Measurements from ENCODE around the gene ABLIM2. TPM values are rescaled to one million over a fixed set of nuclear protein-coding genes. Genes with fewer than 3 reads are reported as not detected.
A peak's percentile ranks its signal among the peaks of the same experiment; 100 is the strongest.

Gene ABLIM2
- total and polyA plus RNA-seq, 2 of the 8 experiments (the other 6 are each of a cell fraction or from before 2014, with no cell fraction given), result 2.8 to 3.0 TPM

GRCh38 chr4:7998447-7998846 lies 160.2 kb downstream of the ABLIM2 start:
- TF ChIP-seq TAF7 (optimal IDR thresholded peaks at IDR 0.05; ENCODE audit: borderline replicate concordance, low read depth, low read length) (no peak), CBX8 (IDR thresholded peaks at IDR 0.05; ENCODE audit: borderline replicate concordance, low read depth, low read length) (no peak), TAF1 (IDR thresholded peaks at IDR 0.05; ENCODE audit: low read depth, low read length) (no peak), SAP30 (IDR thresholded peaks at IDR 0.05; ENCODE audit: insufficient read depth, insufficient replicate concordance, low read length) (no peak), ASH2L (IDR thresholded peaks at IDR 0.05; ENCODE audit: low read length) (no peak), SP1 (IDR thresholded peaks at IDR 0.05; ENCODE audit: low read depth, low read length) (no peak), GTF2F1 (IDR thresholded peaks at IDR 0.05; ENCODE audit: borderline replicate concordance, low read depth, low read length) (no peak)
- no peaks in the 10 kb centered on the region for H3K27me3 ChIP-seq (replicated peaks in 1 of 4; ENCODE audit: control insufficient read depth in 3 of 4, extremely low read depth in 1 of 4, insufficient read depth in 3 of 4, low read length in 3 of 4)
- no peak overlapping the region for H3K4ac ChIP-seq (replicated peaks; ENCODE audit: insufficient read length, low read depth, low read length)
- no peak overlapping the region for H4K8ac ChIP-seq (ENCODE audit: extremely low read depth, insufficient read depth, low read length)
- no peaks in the 10 kb centered on the region; a peak in 1 of 4 replicates for H3K9me3 ChIP-seq (ENCODE audit: insufficient read depth in 2 of 2, low read depth in 1 of 2, low read length in 1 of 2)
- no peak overlapping the region for H2AK5ac ChIP-seq (ENCODE audit: low read depth, low read length)
- no peak overlapping the region for H4K5ac ChIP-seq (ENCODE audit: insufficient read length, low read depth, low read length)
- H3K79me1 ChIP-seq (ENCODE audit: low read depth, low read length), result no peaks in the 10 kb centered on the region
- CTCF ChIA-PET (ENCODE audit: partially characterized antibody), result interaction anchor here (2.3 kb wide), 1 partner anchor 10 kb away, joined by 8 read pairs; no protein-coding TSS in a partner anchor
- no peak overlapping the region for H3K14ac ChIP-seq (ENCODE audit: insufficient read length)
- no peak for FAIRE-seq
- H3K27ac ChIP-seq (ENCODE audit: low read depth, low read length), result no peak overlapping the region
- no peak for DNase-seq (ENCODE audit: low read depth in 1 of 2, low spot score in 2 of 2)
- no peak overlapping the region for H3K4me2 ChIP-seq (ENCODE audit: insufficient read depth in 1 of 2, low read depth in 2 of 2, low read length in 2 of 2)
- no peak overlapping the region for H2BK120ac ChIP-seq (replicated peaks; ENCODE audit: low read depth, low read length)
- 0 out of 2 replicates have a peak overlapping the region, but pooled peaks have one; percentile 8 for H2BK5ac ChIP-seq (ENCODE audit: low read depth, low read length)
- no peaks in the 10 kb centered on the region for H3K36me3 ChIP-seq (ENCODE audit: control insufficient read depth in 2 of 4, insufficient read depth in 4 of 4, low read length in 3 of 4)
- no peak overlapping the region for H3K4me3 ChIP-seq (ENCODE audit: extremely low read depth in 1 of 4, insufficient read depth in 2 of 4, low read depth in 3 of 4, low read length in 4 of 4)
- H3K9ac ChIP-seq (replicated peaks in 1 of 4; ENCODE audit: extremely low read depth in 1 of 4, low read depth in 3 of 4, low read length in 3 of 4), result no peak overlapping the region
- H3K23ac ChIP-seq (ENCODE audit: insufficient read length), result no peak overlapping the region
- H2BK15ac ChIP-seq (ENCODE audit: low read length), result no peak overlapping the region
- H3K56ac ChIP-seq (replicated peaks; ENCODE audit: insufficient read length, low read depth, low read length), result no peak overlapping the region
- H2BK12ac ChIP-seq (ENCODE audit: low read depth, low read length), result no peak overlapping the region
- no peaks in the 10 kb centered on the region; a peak in 1 of 7 replicates for H3K4me1 ChIP-seq (replicated peaks in 1 of 4; ENCODE audit: control insufficient read depth in 3 of 4, insufficient read depth in 4 of 4, low read length in 3 of 4)
- H3K18ac ChIP-seq (ENCODE audit: extremely low read depth, low read length), result no peak overlapping the region
- no peak overlapping the region for H2AFZ ChIP-seq (ENCODE audit: low read length)
- no peak overlapping the region for H2BK20ac ChIP-seq (ENCODE audit: low read length)
- H4K20me1 ChIP-seq (replicated peaks in 1 of 2; ENCODE audit: control insufficient read depth in 1 of 2, insufficient read depth in 2 of 2, low read length in 2 of 2), result no peaks in the 10 kb centered on the region
- WGBS, 2 experiments (ENCODE audit: extremely low coverage in 1 of 2, insufficient coverage in 1 of 2, insufficient read length in 1 of 2, insufficient replicate concordance in 2 of 2, low coverage in 1 of 2, low lambda C conversion rate in 2 of 2, missing lambda C conversion rate in 1 of 2), result 89% methylated on average over 6 of the region's 8 CpGs; no CpG with 5 or more reads in 1 of the 2 experiments
- H3K79me2 ChIP-seq (ENCODE audit: control insufficient read depth in 1 of 2, insufficient read depth in 2 of 2, low read length in 2 of 2), result no peaks in the 10 kb centered on the region
- POLR2A ChIA-PET (ENCODE audit: partially characterized antibody), result no interaction called here
- no peak overlapping the region for H4K91ac ChIP-seq (replicated peaks; ENCODE audit: insufficient read length, low read length)
- H3K23me2 ChIP-seq (ENCODE audit: low read depth, low read length), result no peaks in the 10 kb centered on the region

All from H1 (cell line).